OCI-LY1 (cell line): ENCODE results near the gene LCN9.
"Not testable (repeated sequence)": the region's sequence is repeated elsewhere in the genome, so short reads cannot be mapped to it uniquely, and the experiment has no call there.

ENCODE experiments used
- H2AFZ ChIP-seq: fragments of 200-600 bp; sonication (generic), shearing (Covaris generic); 2 replicates; pipeline ENCODE4 v1.6.0; 2014; ENCODE audit warnings: antibody characterized with exemption, mild to moderate bottlenecking, low read length
- H3F3A ChIP-seq: fragments of 200-600 bp; sonication (generic), shearing (Covaris generic); 2 replicates; pipeline ENCODE4 v1.6.0; 2014; ENCODE audit warnings: mild to moderate bottlenecking, antibody characterized with exemption, low read length, moderate library complexity; ENCODE audit not compliant: insufficient read depth
- H3K27ac ChIP-seq: fragments of 200-600 bp; sonication (generic); 2 replicates; pipeline ENCODE4 v1.5.1; 2014; ENCODE audit warnings: low read length, mixed run types, mild to moderate bottlenecking, low read depth; ENCODE audit not compliant: poor library complexity, severe bottlenecking
- H3K27me3 ChIP-seq: fragments of 200-600 bp; sonication (generic); 2 replicates; pipeline ENCODE4 v1.6.0; 2014; ENCODE audit warnings: antibody characterized with exemption, mild to moderate bottlenecking, low read length, moderate library complexity; ENCODE audit not compliant: insufficient read depth
- H3K36me3 ChIP-seq: fragments of 200-600 bp; sonication (generic); 2 replicates; pipeline ENCODE4 v1.6.1; 2014; ENCODE audit warnings: mild to moderate bottlenecking, antibody characterized with exemption, low read length, moderate library complexity, mixed read lengths; ENCODE audit not compliant: insufficient read depth
- H3K4me1 ChIP-seq: fragments of 200-600 bp; sonication (generic); 2 replicates; pipeline ENCODE4 v1.5.1; 2014; ENCODE audit warnings: mild to moderate bottlenecking, low read length, moderate library complexity; ENCODE audit not compliant: insufficient read depth, severe bottlenecking
- H3K4me2 ChIP-seq: fragments of 200-600 bp; sonication (generic), shearing (Covaris generic); 2 replicates; pipeline ENCODE4 v1.6.1; 2014; ENCODE audit warnings: low read length
- H3K4me3 ChIP-seq: fragments of 200-600 bp; sonication (generic); 2 replicates; pipeline ENCODE4 v1.5.1; 2014; ENCODE audit warnings: low read length, low read depth, mild to moderate bottlenecking, mixed read lengths; ENCODE audit not compliant: poor library complexity, severe bottlenecking
- H3K79me2 ChIP-seq: fragments of 200-600 bp; shearing (Covaris generic); 2 replicates; pipeline ENCODE4 v1.6.1; 2016; ENCODE audit warnings: mixed run types, low read length, mixed read lengths; ENCODE audit not compliant: insufficient read depth
- H3K9ac ChIP-seq: fragments of 200-600 bp; sonication (generic), shearing (Covaris generic); 2 replicates; pipeline ENCODE4 v1.6.1; 2014; ENCODE audit warnings: mild to moderate bottlenecking, low read length, mixed read lengths
- H3K9me2 ChIP-seq: fragments of 200-600 bp; sonication (generic), shearing (Covaris generic); 2 replicates; pipeline ENCODE4 v1.6.1; 2014; ENCODE audit warnings: low read depth, mild to moderate bottlenecking, low read length, mixed read lengths
- H3K9me3 ChIP-seq: fragments of 200-600 bp; shearing (Covaris generic); 2 replicates; pipeline ENCODE4 v1.6.1; 2014; ENCODE audit warnings: low read length, mixed read lengths
- H4K20me1 ChIP-seq: fragments of 200-600 bp; sonication (generic), shearing (Covaris generic); 2 replicates; pipeline ENCODE4 v1.6.0; 2016; ENCODE audit warnings: mild to moderate bottlenecking, low read length; ENCODE audit not compliant: insufficient read depth
- EZH2 ChIP-seq: fragments of 200-600 bp; sonication (generic), shearing (Covaris generic); IDR thresholded peaks from 2 replicates; pipeline ENCODE4 v1.8.0; 2017; ENCODE audit warnings: borderline replicate concordance, mixed run types, mild to moderate bottlenecking, antibody characterized with exemption, low read length, moderate library complexity, mixed read lengths
- TF ChIP-seq, protein P1 (sequence below): fragments of 200-600 bp; sonication (generic), shearing (Covaris generic); IDR thresholded peaks from 2 replicates; pipeline ENCODE4 v1.5.1; 2017; ENCODE audit warnings: mild to moderate bottlenecking, antibody characterized with exemption, low read length, moderate library complexity, mixed read lengths

Gene LCN9

DNA sequence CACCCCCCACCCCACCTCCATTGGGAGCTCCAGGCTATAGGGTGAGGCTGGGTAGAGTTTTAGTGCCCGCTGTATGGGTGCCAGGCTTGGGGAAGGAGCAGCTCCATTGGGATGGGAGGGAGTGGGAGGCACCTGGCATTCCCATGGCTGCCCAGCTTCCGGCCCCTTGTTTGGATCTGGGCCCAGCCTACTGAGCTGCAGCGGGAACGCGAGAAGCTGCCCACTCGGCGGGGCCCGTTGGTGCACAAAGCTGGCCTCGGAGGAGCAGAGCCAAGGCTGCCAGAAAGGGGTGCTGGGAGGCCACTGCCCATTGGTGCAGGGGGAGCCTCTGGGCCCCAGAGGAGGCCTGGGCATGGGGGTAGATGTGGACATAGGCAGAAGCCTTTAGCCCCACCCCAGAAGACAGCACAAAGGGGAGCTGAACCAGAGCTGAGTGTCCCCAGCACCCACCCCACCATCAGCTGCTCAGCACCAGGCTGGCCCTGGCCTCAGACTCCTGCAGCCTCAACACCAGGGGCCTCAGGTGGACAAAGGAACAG is 4.4 kb downstream of the LCN9 start:
- Histone ChIP-seq H3K79me2 (no peaks in the 10 kb centered on the region), H3K4me3 (no peak overlapping the region), H3K4me2 (no peak overlapping the region), H3K27ac (no peak overlapping the region), H3K36me3 (no peaks in the 10 kb centered on the region), H3K27me3 (no peaks in the 10 kb centered on the region; the same call in 1 of the 2 replicates), H3K4me1 (no peaks in the 10 kb centered on the region), H3K9me3 (no peaks in the 10 kb centered on the region), H2AFZ (no peak overlapping the region), H3K9ac (no peak overlapping the region), H3F3A (no peaks in the 10 kb centered on the region), H3K9me2 (no peaks in the 10 kb centered on the region), H4K20me1 (no peaks in the 10 kb centered on the region)
- no peak for TF ChIP-seq EZH2
- TF ChIP-seq, protein P1, sequence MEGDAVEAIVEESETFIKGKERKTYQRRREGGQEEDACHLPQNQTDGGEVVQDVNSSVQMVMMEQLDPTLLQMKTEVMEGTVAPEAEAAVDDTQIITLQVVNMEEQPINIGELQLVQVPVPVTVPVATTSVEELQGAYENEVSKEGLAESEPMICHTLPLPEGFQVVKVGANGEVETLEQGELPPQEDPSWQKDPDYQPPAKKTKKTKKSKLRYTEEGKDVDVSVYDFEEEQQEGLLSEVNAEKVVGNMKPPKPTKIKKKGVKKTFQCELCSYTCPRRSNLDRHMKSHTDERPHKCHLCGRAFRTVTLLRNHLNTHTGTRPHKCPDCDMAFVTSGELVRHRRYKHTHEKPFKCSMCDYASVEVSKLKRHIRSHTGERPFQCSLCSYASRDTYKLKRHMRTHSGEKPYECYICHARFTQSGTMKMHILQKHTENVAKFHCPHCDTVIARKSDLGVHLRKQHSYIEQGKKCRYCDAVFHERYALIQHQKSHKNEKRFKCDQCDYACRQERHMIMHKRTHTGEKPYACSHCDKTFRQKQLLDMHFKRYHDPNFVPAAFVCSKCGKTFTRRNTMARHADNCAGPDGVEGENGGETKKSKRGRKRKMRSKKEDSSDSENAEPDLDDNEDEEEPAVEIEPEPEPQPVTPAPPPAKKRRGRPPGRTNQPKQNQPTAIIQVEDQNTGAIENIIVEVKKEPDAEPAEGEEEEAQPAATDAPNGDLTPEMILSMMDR, result no peak

DNA sequence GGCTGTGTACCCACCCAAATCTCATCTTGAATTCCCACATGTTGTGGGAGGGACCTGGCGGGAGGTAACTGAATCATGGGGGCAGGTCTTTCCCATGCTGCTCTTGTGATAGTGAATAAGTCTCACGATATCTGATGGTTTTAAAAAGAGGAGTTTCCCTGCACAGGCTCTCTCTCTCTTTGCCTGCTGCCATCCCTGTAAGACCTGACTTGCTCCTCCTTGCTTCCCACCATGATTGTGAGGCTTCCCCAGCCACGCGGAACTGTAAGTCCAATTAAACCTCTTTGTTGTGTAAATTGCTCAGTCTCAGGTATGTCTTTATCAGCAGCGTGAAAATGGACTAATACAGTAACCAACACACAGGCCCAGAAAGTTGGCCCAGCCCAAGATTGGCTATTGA is 5.9 kb downstream of the LCN9 start:
- not testable (repeated sequence) for H3K9me3 ChIP-seq, H4K20me1 ChIP-seq, H3K4me3 ChIP-seq, H3F3A ChIP-seq, H3K4me2 ChIP-seq, H3K79me2 ChIP-seq, H3K27me3 ChIP-seq, H3K9ac ChIP-seq, H3K36me3 ChIP-seq, H3K4me1 ChIP-seq, H3K9me2 ChIP-seq, H3K27ac ChIP-seq, H2AFZ ChIP-seq

DNA sequence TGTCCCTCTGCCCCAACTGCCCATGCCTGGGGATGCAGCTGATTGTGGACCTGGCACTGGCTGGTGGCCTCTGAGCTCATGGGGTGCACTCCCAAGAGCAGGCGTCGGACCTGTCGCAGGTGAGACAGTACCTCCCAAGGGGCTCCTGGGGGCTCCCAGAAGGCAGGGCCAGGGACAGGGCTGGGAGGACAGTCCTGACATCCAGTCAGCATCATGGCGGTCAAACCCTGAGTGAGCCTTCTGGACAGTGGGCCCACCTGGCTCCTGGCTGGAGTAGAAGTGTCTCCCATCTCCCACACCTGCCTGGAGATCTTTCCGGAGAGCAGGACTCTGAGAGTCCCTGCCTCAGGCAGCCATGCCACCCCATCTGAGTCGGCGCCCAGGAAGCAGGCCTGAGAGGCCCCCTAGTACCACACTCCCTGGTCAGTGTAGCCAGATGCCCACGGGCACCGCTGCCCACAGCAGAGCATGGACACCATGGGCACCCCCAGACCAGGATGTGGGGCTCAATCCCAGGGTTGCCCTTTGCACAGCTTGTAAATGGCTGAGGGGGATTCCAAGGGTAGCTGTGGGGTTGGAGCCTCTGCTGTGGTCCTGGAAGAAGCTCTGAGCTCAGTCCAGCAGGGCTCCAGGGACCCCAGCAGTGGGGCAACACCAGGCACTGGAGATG is 6.6 kb downstream of the LCN9 start:
- Histone ChIP-seq H3K9me2 (no peaks in the 10 kb centered on the region), H3K79me2 (no peaks in the 10 kb centered on the region), H4K20me1 (no peaks in the 10 kb centered on the region), H2AFZ (no peak overlapping the region), H3K4me1 (no peaks in the 10 kb centered on the region), H3K27ac (no peak overlapping the region), H3K27me3 (no peaks in the 10 kb centered on the region; the same call in 1 of the 2 replicates), H3K9ac (no peak overlapping the region), H3K36me3 (no peaks in the 10 kb centered on the region), H3F3A (no peaks in the 10 kb centered on the region), H3K9me3 (no peaks in the 10 kb centered on the region), H3K4me3 (no peak overlapping the region), H3K4me2 (no peak overlapping the region)
- TF ChIP-seq EZH2, result no peak
- TF ChIP-seq, protein P1, result no peak
